Astrocyte of the spinal cord (primary cell): ENCODE data around the gene IQGAP3.

ENCODE experiments used
- DNase-seq: peaks from one replicate; pipeline ENCODE4 v3.0.0; 2011; ENCODE audit warnings: low read depth, low spot score
- H3K4me3 ChIP-seq: 2 replicates; pipeline ENCODE4 v1.5.1; 2011; ENCODE audit warnings: low read depth, mild to moderate bottlenecking, low read length, moderate library complexity
- CTCF ChIP-seq: IDR thresholded peaks from 2 replicates; pipeline ENCODE4 v1.5.1; 2012; ENCODE audit warnings: low read depth, mild to moderate bottlenecking, low read length, inconsistent platforms
- in situ Hi-C: cut with HindIII; loops from 2 replicates; pipeline ENCODE4 v1.10.0; 2017; ENCODE audit warnings: low sequenced_read_pairs

The IQGAP3 gene

GRCh38 chr1:156517748-156518147 is 54.6 kb downstream of the IQGAP3 start:
- H3K4me3 ChIP-seq = no peak overlapping the region
- TF ChIP-seq CTCF = no peak
- in situ Hi-C loops = no loop called here
- no peak for DNase-seq

- TF ChIP-seq CTCF = no peak
- in situ Hi-C loops = no loop called here
- H3K4me3 ChIP-seq = no peak overlapping the region
- DNase-seq = no peak
Measured at GRCh38 chr1:156516821-156517220, 55.5 kb downstream of the IQGAP3 start.

GRCh38 chr1:156515956-156516355 is 56.4 kb downstream of the IQGAP3 start:
- in situ Hi-C loops = no loop called here
- no peak for TF ChIP-seq CTCF
- DNase-seq = no peak
- no peak overlapping the region for H3K4me3 ChIP-seq

- in situ Hi-C loops = no loop called here
Measured at GRCh38 chr1:156513185-156513584, 59.2 kb downstream of the IQGAP3 start.

GRCh38 chr1:156511644-156512043 is 60.7 kb downstream of the IQGAP3 start:
- no peak overlapping the region for H3K4me3 ChIP-seq
- peak; percentile 39 for DNase-seq
- TF ChIP-seq CTCF = no peak
- in situ Hi-C loops = no loop called here

More at GRCh38 chr1:156513185-156513584, 59.2 kb downstream of the IQGAP3 start:
- no peak for DNase-seq
- no peak for TF ChIP-seq CTCF
- H3K4me3 ChIP-seq = no peak overlapping the region

GRCh38 chr1:156510709-156511108 is 61.7 kb downstream of the IQGAP3 start:
- peak; percentile 58 for DNase-seq
- no peak overlapping the region for H3K4me3 ChIP-seq
- no peak for TF ChIP-seq CTCF
- in situ Hi-C loops = no loop called here
